Subcutaneous adipose tissue (tissue), 4 donors: Measurements from ENCODE around the gene IQCH. TPM values are rescaled to one million over a fixed set of nuclear protein-coding genes. Genes with fewer than 3 reads are reported as not detected.

ENCODE experiments used
- total RNA-seq, 4 donors: library from RNA; depleted of rRNA; stranded (reverse); fragments of >200 nt; gene quantifications; one replicate each; pipeline ENCODE4 v1.1.0, GENCODE V29; 2016
- TF ChIP-seq, protein P1 (sequence below): fragments of 450-650 bp; IDR thresholded peaks from one replicate; pipeline ENCODE4 v1.5.1; 2016; ENCODE audit warnings: low read depth, mild to moderate bottlenecking, control low read depth, antibody characterized with exemption, moderate library complexity

IQCH gene
- total RNA-seq, 4 donors from 2014 or later, result 0.51 to 1.5 (median 0.88) TPM; not detected in 1

DNA sequence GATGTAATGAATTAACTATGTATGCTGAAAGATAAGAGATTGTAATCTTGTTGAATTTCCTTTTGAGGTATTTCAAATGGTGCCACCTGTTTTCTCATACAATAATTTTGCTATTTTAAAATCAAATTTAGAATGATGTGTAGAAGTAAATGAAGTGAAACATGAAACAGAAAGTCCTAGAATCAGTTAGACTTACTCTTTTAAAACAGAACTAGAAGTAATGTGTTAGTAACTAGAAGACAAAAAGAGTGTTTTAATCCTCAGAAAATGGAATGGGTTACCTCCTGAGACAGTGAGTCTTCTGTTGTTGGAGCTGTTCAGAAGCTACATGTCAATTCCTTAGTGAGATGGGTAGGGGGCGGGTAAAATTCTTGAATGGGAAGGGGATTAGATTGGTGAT lies 279.8 kb downstream of the IQCH start:
- TF ChIP-seq, protein P1, sequence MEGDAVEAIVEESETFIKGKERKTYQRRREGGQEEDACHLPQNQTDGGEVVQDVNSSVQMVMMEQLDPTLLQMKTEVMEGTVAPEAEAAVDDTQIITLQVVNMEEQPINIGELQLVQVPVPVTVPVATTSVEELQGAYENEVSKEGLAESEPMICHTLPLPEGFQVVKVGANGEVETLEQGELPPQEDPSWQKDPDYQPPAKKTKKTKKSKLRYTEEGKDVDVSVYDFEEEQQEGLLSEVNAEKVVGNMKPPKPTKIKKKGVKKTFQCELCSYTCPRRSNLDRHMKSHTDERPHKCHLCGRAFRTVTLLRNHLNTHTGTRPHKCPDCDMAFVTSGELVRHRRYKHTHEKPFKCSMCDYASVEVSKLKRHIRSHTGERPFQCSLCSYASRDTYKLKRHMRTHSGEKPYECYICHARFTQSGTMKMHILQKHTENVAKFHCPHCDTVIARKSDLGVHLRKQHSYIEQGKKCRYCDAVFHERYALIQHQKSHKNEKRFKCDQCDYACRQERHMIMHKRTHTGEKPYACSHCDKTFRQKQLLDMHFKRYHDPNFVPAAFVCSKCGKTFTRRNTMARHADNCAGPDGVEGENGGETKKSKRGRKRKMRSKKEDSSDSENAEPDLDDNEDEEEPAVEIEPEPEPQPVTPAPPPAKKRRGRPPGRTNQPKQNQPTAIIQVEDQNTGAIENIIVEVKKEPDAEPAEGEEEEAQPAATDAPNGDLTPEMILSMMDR, result no peak

DNA sequence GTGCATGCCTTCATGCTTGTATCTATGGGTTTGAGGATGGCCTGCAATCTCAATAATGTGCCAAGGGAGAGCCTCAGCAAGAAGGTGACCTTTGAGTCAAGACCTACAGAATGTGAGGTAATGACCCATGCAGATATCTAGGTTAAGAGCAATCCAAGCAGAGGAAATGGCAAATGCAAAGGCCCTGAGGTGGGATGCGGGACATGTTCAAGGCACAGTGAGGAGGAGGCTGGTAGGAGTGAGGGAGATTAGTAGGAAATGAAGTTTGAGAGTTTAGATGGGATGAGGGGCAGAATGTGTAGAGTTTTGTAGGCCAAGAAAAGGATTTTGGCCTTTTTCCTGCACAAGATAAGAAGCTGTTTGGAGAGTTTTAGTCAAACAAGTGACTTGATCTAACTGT lies 283.2 kb downstream of the IQCH start:
- TF ChIP-seq, protein P1, result no peak

DNA sequence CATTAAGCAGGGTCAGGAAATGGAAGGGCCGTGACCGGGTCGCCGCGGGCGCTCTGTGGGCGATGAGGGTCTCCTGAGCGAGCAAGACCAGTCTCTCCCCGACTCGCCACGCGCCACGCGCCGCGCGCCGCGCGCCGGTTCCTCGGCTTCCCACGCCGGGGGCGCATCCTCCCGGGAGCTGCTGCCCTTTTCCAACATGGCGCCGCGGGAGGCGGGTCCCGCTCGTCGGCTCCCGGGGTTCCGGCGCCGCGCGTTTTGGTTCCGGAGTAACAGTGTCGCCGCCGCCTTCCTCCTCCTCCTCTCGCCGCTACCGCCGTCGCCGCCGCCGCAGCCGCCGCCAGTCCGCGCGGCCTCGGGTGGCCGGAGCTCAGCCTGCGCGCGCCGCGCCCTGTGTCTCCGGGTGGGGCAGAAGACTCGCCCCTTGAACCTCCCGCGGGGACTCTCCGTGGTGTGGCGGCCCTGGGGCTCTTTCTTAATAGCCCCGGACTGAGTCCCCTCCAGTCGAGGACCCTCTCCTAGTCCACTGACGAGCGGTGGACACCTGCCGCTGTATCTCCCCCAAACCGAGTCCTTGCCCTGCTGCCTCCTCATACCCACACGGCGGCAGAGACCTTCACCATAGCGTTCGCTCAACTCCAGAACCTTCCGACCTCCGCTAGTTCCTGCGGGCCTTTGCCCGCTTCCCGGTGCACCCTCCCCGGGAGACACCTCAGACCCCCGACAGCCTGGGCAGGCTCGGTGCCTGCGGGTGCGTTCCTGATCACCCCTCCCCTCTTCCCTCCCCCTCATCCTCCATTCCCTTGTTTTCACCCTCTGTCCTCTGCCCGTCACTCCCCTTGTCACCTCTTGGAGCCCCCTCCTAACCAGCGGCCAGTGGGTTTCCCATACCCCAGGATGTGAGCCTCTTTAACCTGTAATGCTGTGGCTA lies 288.1 kb downstream of the IQCH start, which contains the start of gene MAP2K5:
Gene MAP2K5 (plus strand): TSS at position 284 of the 928 bp plus-strand sequence. CDS start 633 bp downstream, at position 917.
- TF ChIP-seq, protein P1, result no peak

DNA sequence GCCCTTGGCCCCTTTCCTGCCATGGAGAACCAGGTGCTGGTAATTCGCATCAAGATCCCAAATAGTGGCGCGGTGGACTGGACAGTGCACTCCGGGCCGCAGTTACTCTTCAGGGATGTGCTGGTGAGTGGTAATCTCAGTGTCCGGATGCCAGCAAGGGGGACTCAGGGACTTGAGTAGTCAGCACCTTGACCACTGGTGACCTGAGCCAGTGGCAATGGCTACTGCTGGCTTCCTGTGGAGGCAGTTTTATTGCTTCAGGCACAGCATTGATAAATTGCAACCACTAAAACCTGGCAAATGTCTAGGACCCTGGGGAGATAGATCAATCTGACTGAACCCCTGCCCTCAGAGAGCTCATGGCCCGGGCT lies 288.7 kb downstream of the IQCH start:
- TF ChIP-seq, protein P1, result no peak

DNA sequence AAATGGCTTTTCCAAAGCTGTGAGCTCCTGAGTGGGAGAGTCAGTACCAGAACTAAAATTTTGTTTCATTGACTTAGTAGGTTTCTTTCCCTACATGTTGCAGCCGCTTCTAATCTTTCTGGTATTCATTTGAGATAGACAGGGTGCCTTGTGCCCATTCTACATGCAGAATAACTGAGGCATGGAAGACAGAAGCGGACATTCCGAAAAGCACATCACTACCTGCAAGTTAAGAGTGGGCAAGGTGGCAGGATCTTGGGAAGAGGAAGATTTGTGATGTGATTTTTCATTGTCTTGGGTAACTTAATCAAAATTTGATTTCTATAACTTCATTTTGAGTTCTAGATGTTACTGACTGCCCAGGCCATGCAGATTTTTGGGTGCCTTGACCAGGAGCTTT lies 289.9 kb downstream of the IQCH start:
- TF ChIP-seq, protein P1, result no peak

DNA sequence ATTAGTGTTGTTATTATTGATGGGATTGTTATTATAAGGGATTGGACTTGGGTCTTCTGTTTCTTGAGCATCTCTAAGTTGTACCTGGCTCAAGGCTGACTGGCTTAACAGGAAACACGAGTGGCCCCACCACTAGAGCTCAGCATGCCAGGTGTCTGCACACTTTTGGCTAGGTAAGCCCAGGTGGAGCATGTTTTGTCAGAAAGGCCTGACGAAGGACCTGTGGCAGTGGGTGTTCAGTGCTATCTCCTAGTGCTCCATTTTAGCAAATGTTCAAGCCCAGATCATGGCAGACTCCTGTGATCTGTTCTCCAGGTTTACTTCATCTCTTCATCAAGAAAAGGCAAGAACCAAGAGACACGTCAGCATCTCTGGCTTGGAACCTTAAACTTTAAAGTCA lies 291.3 kb downstream of the IQCH start:
- TF ChIP-seq, protein P1, result no peak

DNA sequence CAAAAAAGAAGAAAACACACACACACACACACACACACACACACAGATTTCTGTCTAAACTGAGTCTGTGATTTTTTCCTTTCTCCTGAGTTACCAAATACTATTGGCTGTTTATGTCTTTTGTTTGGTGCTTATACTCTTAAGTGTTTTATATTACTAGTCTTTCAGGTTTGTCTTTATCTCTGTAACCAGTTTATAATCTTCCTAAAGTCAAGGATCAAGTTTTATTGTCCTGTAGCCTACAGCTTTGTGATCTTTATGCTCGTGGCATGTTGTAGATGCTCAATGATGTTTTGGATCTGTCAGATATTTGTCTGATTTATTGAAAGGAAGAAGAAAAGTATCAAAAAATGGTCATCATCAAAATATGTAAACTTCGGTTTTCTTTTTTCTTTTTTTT lies 292.5 kb downstream of the IQCH start:
- TF ChIP-seq, protein P1, result no peak
